OCI-M1 (cell line): Measurements from ENCODE around the gene SYN1.
"Not testable (repeated sequence)": the region's sequence is repeated elsewhere in the genome, so short reads cannot be mapped to it uniquely, and the experiment has no call there.

Source experiments
- DNase-seq: peaks from one replicate; lab custom pipeline; 2025; lab: John Stamatoyannopoulos, UW

SYN1 gene

DNA sequence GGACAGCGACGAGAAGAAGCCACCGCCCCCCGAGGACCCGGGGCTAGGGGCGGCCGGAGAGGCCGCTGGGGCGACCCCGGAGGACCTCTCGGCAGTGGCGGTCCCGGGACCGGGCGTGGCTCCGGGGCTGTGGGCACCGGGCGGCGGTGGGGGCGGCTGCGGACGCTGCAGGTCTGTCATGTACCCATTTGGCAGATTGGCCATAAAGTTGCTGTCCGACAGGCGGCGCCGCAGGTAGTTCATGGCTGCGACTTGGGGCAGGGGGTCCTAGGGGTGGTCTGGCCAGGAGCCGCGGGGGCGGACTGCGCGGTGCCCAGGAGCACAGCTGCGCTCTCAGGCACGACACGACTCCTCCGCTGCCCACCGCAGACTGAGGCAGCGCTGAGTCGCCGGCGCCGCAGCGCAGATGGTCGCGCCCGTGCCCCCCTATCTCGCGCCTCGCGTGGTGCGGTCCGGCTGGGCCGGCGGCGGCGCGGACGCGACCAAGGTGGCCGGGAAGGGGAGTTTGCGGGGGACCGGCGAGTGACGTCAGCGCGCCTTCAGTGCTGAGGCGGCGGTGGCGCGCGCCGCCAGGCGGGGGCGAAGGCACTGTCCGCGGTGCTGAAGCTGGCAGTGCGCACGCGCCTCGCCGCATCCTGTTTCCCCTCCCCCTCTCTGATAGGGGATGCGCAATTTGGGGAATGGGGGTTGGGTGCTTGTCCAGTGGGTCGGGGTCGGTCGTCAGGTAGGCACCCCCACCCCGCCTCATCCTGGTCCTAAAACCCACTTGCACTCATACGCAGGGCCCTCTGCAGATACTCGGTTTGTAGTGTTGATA lies at the start of gene SYN1:
Gene SYN1, minus strand, starts transcription at position 372 of the 817 bp plus-strand sequence. Its CDS starts 129 bp downstream, at position 243.
- DNase-seq: peak; percentile 89

DNA sequence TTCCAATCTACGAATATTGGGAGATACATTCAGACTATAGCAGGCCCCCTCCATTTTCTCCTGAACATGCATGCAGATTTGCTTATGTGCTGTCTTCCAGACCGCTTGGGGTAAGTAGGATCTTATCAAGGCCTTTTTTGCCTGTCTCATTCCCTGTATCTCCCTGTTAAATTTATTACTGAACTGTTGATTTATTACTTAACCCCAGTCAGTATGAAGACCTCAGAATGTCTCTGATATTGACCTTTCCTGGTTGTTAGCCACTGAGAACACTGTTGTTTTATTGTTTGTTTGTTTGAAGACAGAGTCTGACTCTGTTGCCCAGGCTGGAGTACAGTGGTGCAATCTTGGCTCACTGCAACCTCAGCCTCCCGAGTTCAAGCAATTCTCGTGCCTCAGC lies 46.1 kb upstream of the SYN1 start:
- DNase-seq: not testable (repeated sequence)

DNA sequence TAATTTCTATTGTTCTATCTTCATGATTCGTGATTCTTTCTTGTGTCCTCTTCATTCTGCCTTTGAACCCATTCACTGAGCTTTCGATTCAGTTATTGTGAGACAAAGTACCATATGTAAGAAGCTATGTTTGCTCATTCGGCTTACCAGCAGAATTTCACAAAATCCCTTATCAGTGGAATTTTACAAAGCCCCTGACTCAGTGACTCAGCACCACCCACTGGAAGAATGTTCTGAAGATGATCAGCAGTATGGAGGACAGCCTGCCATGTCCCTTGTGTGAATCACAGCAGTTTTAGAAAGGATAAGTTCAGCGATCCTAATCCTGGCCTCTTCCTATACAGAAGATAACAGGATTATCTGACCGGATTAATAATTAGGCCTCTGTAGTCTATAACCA lies 45.1 kb upstream of the SYN1 start:
- DNase-seq: no peak

DNA sequence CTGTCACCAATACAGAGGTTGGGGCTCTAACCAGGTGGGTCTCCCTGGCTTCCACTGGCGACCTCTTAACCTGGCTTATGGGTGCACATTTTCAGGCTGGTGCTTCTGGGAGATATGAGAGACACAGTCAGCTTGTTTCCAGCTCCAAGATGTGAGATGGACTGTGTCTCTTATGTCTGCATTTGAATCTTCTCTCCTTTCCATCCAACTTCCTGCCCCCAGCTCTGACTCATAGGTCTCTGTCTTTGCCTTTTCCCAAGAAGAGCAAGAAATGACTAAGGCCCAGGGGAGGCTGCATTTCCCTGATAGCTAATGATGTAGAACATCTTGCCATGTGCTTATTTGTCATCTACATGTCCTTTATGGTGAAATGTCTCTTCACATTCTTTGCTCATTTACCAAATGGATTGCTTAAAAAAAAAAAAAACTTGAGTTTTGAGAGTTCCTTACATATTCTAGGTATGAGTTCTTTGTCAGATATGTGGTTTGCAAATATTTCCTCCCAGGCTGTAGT lies 42.5 kb upstream of the SYN1 start:
- peak; percentile 65 for DNase-seq

DNA sequence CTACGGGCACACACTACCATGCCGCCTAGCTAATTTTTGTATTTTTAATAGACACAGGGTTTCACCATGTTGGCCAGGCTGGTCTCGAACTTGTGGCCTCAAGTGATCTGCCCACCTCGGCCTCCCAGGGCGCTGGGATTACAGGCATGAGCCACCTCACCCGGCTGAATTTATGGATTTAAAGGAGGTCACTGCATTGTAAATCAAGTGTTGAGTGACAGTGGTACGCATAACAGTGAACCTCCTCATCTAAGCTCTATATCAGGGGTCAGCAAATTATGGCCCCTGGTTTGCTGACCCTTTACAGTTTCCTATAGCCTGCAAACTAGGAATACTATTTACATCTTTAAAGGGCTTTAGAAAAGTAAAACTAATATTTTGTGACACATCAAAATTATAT lies 41.9 kb upstream of the SYN1 start:
- no peak for DNase-seq

DNA sequence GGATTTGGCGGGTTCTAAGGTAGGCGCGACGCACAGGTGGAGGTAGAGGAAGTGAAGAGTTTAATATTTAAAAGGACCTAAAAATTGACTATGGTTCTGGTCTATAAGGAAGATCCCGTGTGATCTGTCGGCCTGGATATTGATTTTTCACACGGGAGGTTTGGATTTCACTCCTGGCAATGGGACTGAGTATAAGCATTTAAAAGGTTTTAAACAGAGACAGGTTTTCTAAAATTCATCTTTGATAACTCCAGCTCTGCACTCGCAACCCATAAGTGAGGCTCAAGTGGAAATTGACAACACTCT lies 39.7 kb upstream of the SYN1 start:
- no peak for DNase-seq

DNA sequence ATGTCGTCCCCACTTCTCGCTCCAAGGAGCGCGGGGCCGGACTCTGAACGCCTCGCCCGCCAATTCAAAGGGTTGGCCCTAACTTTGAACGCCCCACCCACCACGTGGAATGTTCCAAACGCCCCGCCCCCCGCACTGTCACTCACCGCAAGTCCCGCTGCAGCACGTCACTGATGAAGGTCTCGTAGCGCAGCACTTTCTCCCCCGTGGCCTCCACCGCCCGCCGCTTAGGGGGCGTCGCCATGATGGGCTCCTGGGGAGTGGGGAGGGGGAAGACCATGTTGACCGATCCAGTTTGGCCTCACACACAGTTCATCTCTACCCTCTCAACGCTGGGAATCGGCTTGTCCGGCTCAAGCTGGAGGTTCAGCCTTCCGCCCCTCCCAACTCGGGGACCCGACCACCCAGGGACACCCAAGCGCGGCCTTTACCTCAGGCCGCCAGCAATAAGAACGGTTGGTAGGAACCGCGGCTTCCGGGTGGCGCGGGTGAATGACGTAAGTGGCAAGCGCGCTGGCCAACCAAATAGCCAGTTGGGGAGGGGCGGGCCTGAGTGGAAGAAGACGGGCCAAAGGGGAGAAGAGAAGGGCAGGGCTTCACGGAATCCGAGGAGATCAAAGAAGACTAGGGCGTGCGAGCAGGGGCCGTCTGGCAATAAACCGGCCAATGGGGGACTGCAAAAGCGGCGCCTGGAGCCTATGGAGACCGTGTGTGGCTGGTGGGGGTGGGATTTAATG lies 39.2 kb upstream of the SYN1 start, which contains the start of gene UXT:
Gene UXT, minus strand, starts transcription at position 497 of the 737 bp plus-strand sequence. Its CDS starts 253 bp downstream, at position 244.
- DNase-seq: peak; percentile 96

DNA sequence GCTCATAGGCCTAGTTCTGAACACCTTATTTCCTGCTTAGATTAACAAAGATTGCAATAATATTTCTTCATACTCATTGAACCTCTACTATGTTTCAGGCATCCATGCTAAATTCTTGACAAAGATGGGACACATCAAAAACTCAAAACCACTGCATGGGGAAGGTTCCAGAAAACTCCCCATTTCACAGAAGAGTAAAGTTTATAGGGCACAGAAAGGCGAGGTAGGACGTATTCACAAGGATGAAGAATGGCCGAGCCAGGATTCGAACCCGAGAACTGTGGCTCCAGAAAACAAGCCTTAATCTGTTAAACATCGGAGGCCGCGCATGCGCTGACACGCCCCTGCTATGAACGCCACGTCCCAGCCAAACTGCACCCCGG lies 38.6 kb upstream of the SYN1 start:
- no peak for DNase-seq

DNA sequence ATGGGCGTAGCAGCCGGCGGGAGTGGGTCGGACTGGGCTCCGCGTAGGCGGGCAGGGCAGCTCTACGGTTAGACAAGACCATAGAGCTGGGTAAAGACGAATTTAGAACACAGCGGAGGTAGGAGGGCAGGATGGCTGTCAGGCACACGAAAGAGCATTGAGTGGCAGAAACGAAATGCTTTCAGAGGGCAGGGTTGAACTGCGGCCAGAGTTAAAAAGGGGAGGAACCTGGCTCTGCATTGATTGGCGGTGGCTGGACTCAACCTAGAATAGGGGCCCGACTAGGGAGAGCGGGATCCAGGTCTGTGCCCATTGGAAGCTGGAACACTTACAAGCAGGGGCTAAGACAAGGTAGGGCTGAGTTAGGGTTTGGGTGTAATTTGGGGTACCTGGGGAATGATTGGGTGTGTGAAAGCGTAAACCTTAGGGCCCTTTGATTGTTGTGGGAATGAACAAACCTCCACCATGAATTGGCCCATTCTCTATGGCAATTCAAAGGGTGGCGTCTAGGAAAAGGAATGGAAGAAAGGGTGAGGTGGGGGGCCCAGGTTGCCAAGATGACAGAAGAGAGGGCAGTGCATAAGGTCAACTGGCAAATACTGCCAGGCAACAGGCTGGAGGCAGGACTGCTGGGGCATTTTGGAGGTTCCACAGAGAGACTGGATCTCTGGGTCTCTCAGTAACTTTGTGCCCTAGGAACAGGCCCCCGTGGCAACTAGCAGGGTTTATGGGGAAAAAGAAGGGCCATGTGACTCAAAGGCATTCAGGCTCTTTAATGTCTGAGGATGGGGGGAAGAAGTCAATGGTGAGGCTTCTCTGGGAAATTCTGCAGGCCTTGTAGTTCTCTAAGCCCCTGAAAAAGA lies 31.6 kb upstream of the SYN1 start:
- no peak for DNase-seq

DNA sequence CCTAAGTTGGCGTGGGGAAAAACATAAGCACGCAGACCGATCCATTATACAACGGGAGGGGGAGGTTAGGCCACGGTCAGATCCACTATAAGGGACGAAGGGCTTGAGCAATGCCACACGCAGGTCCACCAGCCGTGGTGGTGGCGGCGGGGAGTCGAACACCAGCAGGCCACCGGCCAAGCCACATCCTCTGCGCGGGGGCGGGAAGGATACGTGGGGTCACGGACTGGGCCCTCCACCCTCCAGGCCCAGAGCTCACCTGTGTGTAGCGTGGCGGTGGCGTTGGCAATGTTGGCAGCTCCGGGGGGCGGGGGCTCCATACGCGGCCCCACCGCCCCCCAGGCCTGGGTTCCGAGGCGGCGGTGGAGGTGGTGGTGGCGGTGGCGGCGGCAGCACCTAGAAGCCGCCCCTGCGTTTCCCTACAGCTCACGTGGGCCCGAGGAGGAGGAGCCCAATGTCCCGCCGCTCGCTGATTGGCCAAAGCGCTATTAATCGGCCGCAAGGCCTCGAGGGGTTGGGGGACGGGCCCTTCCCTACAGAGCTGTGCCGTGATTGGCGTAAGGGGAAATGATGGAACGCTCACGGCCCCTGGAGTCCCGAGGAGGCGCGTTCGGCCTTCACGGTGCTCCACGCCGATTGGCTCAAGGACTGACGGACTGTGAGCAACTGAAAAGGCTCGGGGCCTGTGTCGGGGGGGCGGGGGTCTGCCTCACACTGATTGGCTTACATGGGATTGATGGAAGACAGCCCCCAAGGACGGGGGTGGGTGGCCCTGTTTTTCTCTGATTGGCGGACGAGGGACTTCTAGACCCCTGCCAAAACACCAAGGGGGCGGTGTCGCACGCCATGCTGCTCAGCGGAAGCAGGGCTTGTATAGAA lies 30.7 kb upstream of the SYN1 start, which contains the start of gene ELK1:
Gene ELK1, minus strand, starts transcription at position 400 of the 879 bp plus-strand sequence. CDS start 9,122 bp downstream, outside the sequence.
- peak; percentile 98 for DNase-seq

DNA sequence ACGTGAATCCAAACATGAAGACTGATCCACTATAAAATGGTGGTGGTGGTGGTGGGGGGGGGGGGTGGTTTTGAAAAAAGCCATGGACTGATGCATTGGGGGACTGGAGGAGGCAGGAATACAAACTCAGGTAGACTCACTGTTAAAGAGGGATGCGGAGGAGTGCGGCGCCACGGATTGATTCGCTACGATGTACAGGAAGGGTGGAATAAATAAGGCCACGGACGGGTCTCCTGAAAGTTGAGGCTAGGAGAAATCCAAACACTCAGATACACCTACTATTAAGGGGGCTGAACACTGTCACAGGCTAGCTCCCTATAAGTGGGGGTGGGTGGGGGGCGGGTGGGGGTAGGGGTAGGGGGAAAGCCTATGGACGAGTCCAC lies 30.1 kb upstream of the SYN1 start:
- DNase-seq: no peak

DNA sequence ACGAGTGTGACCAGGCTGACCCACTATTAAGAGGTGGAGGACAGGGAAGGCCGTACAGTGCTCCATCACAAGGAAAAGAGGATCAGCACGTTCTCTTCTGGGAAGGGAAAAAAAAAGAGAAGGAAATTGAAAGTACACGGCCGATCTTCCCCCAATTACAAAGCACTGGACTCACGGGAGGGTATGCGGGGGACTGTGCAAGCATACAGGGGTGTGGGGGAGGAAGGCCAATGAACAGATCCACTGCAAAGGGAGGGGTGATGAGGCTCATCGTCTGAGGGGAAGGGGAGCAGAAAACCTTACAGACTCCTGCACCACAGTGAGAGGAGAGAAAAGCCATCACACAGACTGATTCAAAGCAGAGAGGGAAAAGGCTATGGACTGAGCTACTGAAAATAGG lies 29.6 kb upstream of the SYN1 start:
- DNase-seq: peak; percentile 31

DNA sequence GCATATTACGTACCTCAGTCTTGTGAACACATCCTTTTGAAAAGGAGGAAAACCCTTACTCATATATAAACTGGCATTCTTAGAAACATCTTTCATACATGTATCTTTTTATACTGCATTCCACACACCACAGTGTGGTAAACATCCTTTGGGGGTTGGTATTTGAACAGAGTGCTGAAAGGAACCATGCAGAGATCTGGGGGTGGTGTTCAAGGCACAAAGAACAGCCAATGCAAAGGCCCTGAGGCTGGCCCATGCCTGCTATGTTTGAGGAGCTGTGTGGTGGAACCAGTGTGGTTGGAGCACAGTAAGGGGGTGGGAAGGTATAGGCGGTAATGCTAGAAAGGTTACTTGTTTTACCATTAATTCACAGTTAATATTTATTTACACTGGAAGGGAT lies 28.7 kb upstream of the SYN1 start:
- no peak for DNase-seq

DNA sequence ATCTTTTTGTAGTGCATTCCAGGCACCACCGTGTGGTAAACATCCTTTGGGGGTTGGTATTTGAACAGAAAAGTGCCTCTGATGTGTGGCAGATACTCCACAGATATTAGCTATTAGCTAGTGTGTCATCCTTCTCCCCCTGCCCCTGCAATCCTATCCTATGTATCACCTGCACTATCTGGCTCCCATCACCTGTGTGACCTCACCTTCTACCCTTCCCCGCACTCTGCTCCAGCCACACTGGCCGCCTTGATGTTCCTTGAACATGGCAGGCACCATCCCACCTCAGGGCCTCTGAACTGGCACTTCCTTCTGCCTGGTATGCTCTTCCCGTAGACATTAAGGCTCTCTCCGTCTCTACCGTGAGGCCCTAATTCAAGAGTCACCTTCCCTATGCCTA lies 27.0 kb upstream of the SYN1 start:
- no peak for DNase-seq

DNA sequence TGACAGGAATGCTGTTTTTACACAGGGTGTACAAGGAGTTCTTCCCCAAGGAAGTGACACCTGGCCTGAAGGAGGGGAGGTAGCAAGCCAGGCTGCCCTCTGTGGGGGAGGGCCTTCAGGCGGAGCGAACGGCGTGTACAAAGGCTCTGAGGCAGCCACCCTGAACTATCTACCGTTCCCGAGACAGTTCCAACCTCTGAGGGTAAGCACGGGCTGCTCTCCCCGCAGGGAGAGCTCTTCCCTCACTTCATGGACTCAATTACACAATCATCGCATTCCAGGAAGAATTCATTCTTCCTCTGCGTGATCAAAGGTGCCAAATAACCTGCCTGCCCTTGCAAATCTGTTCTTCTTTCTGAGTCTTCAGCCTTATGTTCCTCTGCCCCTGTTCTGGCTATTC lies 25.9 kb upstream of the SYN1 start:
- no peak for DNase-seq

DNA sequence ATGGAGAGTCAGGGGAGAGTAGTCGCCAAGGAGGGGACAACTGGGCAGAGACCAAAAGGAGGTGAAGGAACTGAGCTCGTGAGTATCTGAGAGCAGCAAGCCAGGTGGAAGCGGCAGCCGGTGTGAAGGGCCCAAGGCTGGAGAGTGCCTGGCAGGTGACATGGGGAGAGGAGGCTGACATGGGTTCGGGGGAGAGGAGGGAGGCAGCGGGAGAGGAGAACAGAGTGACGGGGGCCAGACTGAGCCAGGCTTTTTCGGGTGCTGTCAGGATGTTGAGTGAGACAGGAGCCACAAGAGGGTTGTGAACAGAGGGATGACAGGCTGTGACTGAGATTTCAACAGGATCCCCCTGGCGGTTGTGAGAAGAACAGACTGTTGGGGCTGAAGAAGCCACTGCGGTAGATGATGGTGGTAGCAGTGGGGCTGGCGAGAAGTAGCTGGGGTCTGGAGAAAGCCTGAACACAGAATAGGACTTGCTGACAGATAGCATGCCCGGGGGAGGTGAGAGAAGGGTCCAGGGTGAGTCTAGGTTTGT lies 25.0 kb upstream of the SYN1 start:
- no peak for DNase-seq

DNA sequence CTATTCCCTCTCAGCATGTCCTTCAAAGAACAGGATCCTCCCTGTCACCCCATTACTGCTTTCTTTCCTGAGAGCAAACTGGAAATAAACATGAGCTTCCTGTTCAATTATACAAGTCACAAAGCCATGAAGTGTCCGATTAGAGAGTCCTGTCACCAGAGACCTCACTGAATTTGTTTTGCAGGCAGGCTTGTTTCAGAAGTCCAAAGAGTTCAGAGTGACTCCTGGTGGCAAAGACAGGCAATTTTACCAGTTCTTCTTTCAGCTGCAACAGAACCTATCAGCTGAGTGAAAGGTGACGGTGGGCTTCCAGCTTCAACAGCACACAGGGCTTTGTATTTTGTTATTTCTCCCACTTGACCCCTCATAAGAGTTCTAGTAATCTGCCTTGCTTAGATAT lies 24.3 kb upstream of the SYN1 start:
- no peak for DNase-seq

DNA sequence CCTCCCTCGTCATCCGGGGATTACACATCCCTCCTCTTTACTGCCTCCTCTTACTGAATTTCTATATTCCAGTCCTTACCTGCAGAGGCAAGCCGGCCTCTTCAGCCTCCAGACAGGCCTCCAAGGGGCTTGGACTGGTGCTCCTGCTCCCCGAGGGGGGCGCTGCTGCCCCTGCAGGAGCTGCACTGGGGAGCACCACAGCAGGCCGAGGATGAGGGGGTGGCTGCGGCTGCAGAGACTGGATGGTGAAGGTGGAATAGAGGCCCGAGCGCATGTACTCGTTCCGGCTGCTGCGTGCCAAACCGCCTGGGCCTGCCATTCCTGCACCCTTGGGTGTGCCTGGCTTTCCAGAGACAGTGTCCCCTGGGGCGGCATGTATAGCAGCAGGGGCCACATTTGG lies 19.2 kb upstream of the SYN1 start:
- no peak for DNase-seq

DNA sequence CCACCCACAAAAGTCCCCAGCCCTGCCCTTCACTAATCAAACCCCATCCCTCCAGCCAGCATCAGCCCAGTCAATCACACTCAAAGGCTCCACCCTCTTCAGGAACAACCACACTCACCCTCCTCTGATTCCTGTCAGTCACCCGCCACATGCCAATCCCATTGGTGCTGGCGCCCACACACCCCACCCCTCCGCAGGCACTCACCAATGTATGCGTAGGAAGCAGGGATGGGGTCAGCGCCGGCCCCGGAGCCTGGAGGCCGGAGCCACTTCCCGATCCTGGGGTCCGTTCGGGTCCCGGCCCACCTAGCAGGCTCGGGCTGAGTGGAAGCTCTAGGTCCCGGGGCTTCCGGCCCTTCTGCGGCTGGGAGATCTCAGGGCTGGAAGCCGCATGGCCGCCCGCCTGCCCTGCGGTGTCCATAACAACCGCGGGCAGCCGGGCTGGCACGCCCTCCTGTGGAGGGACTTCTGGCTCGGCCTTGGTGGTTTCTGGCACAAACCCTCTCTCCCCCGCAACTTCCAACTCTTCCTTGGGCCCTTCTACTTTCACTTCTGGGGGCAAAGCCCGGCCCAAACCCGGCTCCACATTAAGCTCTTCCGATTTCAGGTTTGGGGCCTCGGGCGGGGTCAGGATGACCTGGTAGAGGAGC lies 18.0 kb upstream of the SYN1 start:
- DNase-seq: peak; percentile 87

DNA sequence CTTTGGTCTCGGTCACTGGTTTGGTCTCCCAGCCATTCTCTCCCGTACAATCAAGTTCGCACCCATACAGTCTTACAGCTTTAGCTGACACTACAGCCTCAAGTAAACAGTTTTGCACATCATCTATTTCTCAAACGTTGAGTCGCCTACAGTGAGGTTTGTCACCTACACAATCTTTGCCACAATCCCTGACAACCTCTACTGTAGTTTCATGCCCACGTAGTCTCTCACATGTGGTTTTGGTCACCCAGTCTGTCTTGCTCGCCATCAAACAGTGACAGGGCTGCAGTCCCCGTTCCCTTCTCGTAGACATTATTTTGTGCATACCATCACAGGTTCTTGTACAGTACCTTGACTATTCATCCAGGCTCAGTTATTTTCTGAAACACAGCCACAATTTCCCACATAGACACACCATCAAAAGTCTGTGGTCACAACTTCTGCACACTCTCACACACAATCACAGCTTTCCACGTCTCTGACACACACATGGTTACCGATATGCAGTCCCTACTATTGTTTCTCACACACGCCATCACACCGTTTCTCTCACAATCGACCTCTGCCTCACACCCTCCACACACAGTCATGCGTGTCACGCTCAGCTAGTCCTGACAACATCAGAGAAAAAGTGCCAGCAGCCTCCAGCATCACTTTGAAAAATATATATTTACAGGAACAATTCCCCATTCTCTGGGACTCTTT lies 15.4 kb upstream of the SYN1 start:
- no peak for DNase-seq
